Right atrium auricular region (tissue), 2 donors: ENCODE measurements around the gene BRD3OS. TPM values are rescaled to one million over a fixed set of nuclear protein-coding genes. Genes with fewer than 3 reads are reported as not detected.

Source experiments
- DNase-seq: peaks from one replicate; pipeline ENCODE4 v3.0.0-alpha.2; 2019; ENCODE audit warnings: low spot score
- H3K27ac ChIP-seq, 2 donors: fragments of 200-600 bp; sonication (generic); 1 replicate in 1 of 2; 2 replicates in 1 of 2; pipeline ENCODE4 v1.5.1; 2016 to 2019
- H3K27me3 ChIP-seq, 2 donors: fragments of 200-600 bp; sonication (generic); one replicate each; pipeline versions ENCODE4 v1.5.1 to v1.6.0; 2017 to 2019
- H3K36me3 ChIP-seq: fragments of 200-600 bp; sonication (generic); one replicate; pipeline ENCODE4 v1.5.1; 2016
- H3K4me1 ChIP-seq, 2 donors: fragments of 200-600 bp; sonication (generic); one replicate each; pipeline versions ENCODE4 v1.5.1 to v1.6.0; 2017 to 2019
- H3K4me3 ChIP-seq, 2 donors: fragments of 200-600 bp; sonication (generic); 1 replicate in 1 of 2; 2 replicates in 1 of 2; pipeline ENCODE4 v1.5.1; 2017 to 2019; ENCODE audit warnings: mild to moderate bottlenecking in 1 of 2, moderate library complexity in 1 of 2
- H3K9me3 ChIP-seq, 2 donors: fragments of 200-600 bp; sonication (generic); one replicate each; pipeline ENCODE4 v1.5.1; 2019
- CTCF ChIP-seq, 2 donors: fragments of 200-600 bp; sonication (generic); IDR thresholded peaks; one replicate each; pipeline ENCODE4 v1.5.1; 2019; ENCODE audit warnings: antibody characterized with exemption in 2 of 2
- total RNA-seq, 2 donors: library from RNA; depleted of rRNA; stranded (reverse); fragments of >200 nt; gene quantifications; one replicate each; pipeline ENCODE4 v1.1.0, GENCODE V29; 2016

BRD3OS gene
- total RNA-seq, 2 donors from 2014 or later = 7.8 to 11.2 TPM

- Histone ChIP-seq H3K4me1 (peaks cover 0 to 55% of the 10 kb centered on the region in 2 donors), H3K9me3 (no peaks in the 10 kb centered on the region), H3K36me3 (no peaks in the 10 kb centered on the region), H3K4me3 (peak overlapping the region; percentile 57 to 82), H3K27me3 (no peaks in the 10 kb centered on the region), H3K27ac (peak overlapping the region; percentile 49 to 76)
- DNase-seq = no peak
- no peak for TF ChIP-seq CTCF (IDR thresholded peaks at IDR 0.05)
Observed at GRCh38 chr9:134066526-134066912, 41.2 kb downstream of the BRD3OS start.

- Histone ChIP-seq H3K4me3 (peak overlapping the region; percentile 57 to 82), H3K27me3 (no peaks in the 10 kb centered on the region), H3K4me1 (peaks cover 0 to 48% of the 10 kb centered on the region in 2 donors), H3K27ac (peak overlapping the region; percentile 49 to 76), H3K36me3 (no peaks in the 10 kb centered on the region), H3K9me3 (no peaks in the 10 kb centered on the region)
- DNase-seq = no peak
- no peak for TF ChIP-seq CTCF (IDR thresholded peaks at IDR 0.05)
Observed at GRCh38 chr9:134066913-134067851, 41.9 kb downstream of the BRD3OS start.

- H3K27ac ChIP-seq = peak within 1 kb of the TSS; percentile 96 to 99
- peaks cover 0 to 39% of the 10 kb centered on the region in 2 donors for H3K4me1 ChIP-seq
- H3K4me3 ChIP-seq = peak within 1 kb of the TSS; percentile 82 to 96
- DNase-seq = peak; percentile 83
- no peaks in the 10 kb centered on the region for H3K36me3 ChIP-seq
- H3K9me3 ChIP-seq = no peaks in the 10 kb centered on the region
- TF ChIP-seq CTCF (IDR thresholded peaks at IDR 0.05) = no peak
- no peaks in the 10 kb centered on the region for H3K27me3 ChIP-seq
Observed at GRCh38 chr9:134067904-134068743, 42.8 kb downstream of the BRD3OS start, which contains the start of gene BRD3. TSS of gene BRD3 (minus strand) at chr9:134068026. CDS start at chr9:134053477, 14,549 bp downstream.

- H3K27me3 ChIP-seq = no peaks in the 10 kb centered on the region
- no peaks in the 10 kb centered on the region for H3K9me3 ChIP-seq
- no peak for DNase-seq
- H3K27ac ChIP-seq = peak overlapping the region; percentile 96 to 99
- no peaks in the 10 kb centered on the region for H3K36me3 ChIP-seq
- no peak for TF ChIP-seq CTCF (IDR thresholded peaks at IDR 0.05)
- peak overlapping the region; percentile 82 to 96 for H3K4me3 ChIP-seq
- peaks cover 0 to 31% of the 10 kb centered on the region in 2 donors for H3K4me1 ChIP-seq
Observed at GRCh38 chr9:134068744-134069479, 43.6 kb downstream of the BRD3OS start.
